ENCODE measurements around the gene FRS3. TPM values are rescaled to one million over a fixed set of nuclear protein-coding genes. Genes with fewer than 3 reads are reported as not detected.

FRS3 gene
- total and polyA plus RNA-seq, 9 of the 15 experiments (the other 6 are each of a cell fraction or from before 2014, with no cell fraction given): 0.03 to 3.7 (median 1.6) TPM

DNA sequence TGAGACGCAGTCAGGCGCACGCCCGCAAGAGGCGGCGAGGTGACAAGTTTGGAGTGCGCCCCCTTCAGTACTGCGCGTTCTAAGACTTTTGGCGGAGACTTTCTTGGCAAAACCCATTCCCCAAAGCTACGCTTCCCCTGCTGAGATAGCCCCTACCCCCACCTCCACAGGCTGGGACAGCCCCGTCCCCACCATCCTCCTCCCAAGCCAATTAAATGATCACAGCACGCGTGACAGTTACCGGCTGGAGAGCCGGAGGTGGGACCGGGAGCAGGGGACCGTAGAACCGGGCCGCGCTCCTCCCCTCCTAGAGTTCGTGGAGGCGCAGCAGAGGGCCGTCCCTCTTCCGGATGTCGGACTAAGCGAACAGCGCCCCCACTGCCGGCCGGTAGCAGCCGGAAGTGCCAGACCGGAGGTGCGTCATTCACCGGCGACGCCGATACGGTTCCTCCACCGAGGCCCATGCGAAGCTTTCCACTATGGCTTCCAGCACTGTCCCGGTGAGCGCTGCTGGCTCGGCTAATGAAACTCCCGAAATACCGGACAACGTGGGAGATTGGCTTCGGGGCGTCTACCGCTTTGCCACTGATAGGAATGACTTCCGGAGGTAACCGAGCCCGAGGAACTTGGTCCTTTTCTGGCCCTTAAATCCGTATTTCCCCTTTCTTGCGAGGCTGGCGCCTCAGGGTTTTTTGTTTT lies 7.7 kb upstream of the FRS3 start, which contains the start of gene TOMM6 (continued):
- no peak for TF ChIP-seq ZNF444 (CRISPR knock-in tag; IDR thresholded peaks at IDR 0.05)
- no peak for TF ChIP-seq YBX1 (IDR thresholded peaks at IDR 0.05)
- no peak for TF ChIP-seq ZNF764 (CRISPR knock-in tag; IDR thresholded peaks at IDR 0.05; ENCODE audit: low read depth)
- TF ChIP-seq ARID1B (IDR thresholded peaks at IDR 0.05): 0 out of 2 replicates have a peak, but pooled peaks have one; percentile 17
- TF ChIP-seq, protein P1, sequence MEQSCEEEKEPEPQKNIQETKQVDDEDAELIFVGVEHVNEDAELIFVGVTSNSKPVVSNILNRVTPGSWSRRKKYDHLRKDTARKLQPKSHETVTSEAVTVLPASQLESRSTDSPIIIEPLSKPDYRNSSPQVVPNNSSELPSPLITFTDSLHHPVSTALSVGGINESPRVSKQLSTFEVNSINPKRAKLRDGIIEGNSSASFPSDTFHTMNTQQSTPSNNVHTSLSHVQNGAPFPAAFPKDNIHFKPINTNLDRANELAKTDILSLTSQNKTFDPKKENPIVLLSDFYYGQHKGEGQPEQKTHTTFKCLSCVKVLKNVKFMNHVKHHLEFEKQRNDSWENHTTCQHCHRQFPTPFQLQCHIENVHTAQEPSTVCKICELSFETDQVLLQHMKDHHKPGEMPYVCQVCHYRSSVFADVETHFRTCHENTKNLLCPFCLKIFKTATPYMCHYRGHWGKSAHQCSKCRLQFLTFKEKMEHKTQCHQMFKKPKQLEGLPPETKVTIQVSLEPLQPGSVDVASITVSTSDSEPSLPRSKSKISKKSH (CRISPR knock-in tag; IDR thresholded peaks at IDR 0.05): no peak
- no peak for TF ChIP-seq ZNF57 (CRISPR knock-in tag; IDR thresholded peaks at IDR 0.05)
- TF ChIP-seq, protein P2, sequence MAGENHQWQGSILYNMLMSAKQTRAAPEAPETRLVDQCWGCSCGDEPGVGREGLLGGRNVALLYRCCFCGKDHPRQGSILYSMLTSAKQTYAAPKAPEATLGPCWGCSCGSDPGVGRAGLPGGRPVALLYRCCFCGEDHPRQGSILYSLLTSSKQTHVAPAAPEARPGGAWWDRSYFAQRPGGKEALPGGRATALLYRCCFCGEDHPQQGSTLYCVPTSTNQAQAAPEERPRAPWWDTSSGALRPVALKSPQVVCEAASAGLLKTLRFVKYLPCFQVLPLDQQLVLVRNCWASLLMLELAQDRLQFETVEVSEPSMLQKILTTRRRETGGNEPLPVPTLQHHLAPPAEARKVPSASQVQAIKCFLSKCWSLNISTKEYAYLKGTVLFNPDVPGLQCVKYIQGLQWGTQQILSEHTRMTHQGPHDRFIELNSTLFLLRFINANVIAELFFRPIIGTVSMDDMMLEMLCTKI (IDR thresholded peaks at IDR 0.05; ENCODE audit: partially characterized antibody): no peak
- TF ChIP-seq NCOR1 (IDR thresholded peaks at IDR 0.05): peak; percentile 43
- TF ChIP-seq, protein P3, sequence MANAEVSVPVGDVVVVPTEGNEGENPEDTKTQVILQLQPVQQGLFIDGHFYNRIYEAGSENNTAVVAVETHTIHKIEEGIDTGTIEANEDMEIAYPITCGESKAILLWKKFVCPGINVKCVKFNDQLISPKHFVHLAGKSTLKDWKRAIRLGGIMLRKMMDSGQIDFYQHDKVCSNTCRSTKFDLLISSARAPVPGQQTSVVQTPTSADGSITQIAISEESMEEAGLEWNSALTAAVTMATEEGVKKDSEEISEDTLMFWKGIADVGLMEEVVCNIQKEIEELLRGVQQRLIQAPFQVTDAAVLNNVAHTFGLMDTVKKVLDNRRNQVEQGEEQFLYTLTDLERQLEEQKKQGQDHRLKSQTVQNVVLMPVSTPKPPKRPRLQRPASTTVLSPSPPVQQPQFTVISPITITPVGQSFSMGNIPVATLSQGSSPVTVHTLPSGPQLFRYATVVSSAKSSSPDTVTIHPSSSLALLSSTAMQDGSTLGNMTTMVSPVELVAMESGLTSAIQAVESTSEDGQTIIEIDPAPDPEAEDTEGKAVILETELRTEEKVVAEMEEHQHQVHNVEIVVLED (CRISPR knock-in tag; IDR thresholded peaks at IDR 0.05): peak; percentile 22; the same call in 1 of the 2 replicates

Data from K562 (cell line).